ENCODE measurements around the gene PDIK1L.

GRCh38 chr1:26102119-26102518 lies 9.5 kb upstream of the PDIK1L start:
- TF ChIP-seq ZNF133 (CRISPR knock-in tag; IDR thresholded peaks at IDR 0.05) (no peak), MAFF (IDR thresholded peaks at IDR 0.05; ENCODE audit: low read length) (no peak), RNF219 (CRISPR knock-in tag; IDR thresholded peaks at IDR 0.05) (no peak)
